NCI-H2107 treated with DMSO at 0.1 percent for 48 hours (cell line): ENCODE results near the gene ADGRG7.
"Not testable (repeated sequence)": the region's sequence is repeated elsewhere in the genome, so short reads cannot be mapped to it uniquely, and the experiment has no call there.

Source experiments
- DNase-seq: peaks from one replicate; lab custom pipeline; 2025; ENCODE audit not compliant: unreplicated experiment; lab: John Stamatoyannopoulos, UW

The ADGRG7 gene

GRCh38 chr3:100641471-100642032 is 32.2 kb downstream of the ADGRG7 start:
- no peak for DNase-seq

- DNase-seq: no peak
Observed at GRCh38 chr3:100645913-100646312, 36.5 kb downstream of the ADGRG7 start.

GRCh38 chr3:100647171-100647570 is 37.8 kb downstream of the ADGRG7 start:
- DNase-seq: no peak

- no peak for DNase-seq
Observed at GRCh38 chr3:100647657-100648056, 38.3 kb downstream of the ADGRG7 start.

- no peak for DNase-seq
Observed at GRCh38 chr3:100650651-100651619, 41.5 kb downstream of the ADGRG7 start.

GRCh38 chr3:100653604-100654294 is 44.3 kb downstream of the ADGRG7 start:
- DNase-seq: no peak

GRCh38 chr3:100656945-100657344 is 47.5 kb downstream of the ADGRG7 start:
- no peak for DNase-seq

- DNase-seq: not testable (repeated sequence)
Observed at GRCh38 chr3:100661294-100661693, 51.9 kb downstream of the ADGRG7 start.

GRCh38 chr3:100662113-100662823 is 52.9 kb downstream of the ADGRG7 start:
- no peak for DNase-seq

- no peak for DNase-seq
Observed at GRCh38 chr3:100665230-100665629, 55.8 kb downstream of the ADGRG7 start.

- DNase-seq: not testable (repeated sequence)
Observed at GRCh38 chr3:100666699-100667098, 57.3 kb downstream of the ADGRG7 start.

GRCh38 chr3:100667316-100667715 is 57.9 kb downstream of the ADGRG7 start:
- not testable (repeated sequence) for DNase-seq

GRCh38 chr3:100670995-100671394 is 61.6 kb downstream of the ADGRG7 start:
- not testable (repeated sequence) for DNase-seq

- DNase-seq: no peak
Observed at GRCh38 chr3:100681496-100681895, 72.1 kb downstream of the ADGRG7 start.

GRCh38 chr3:100682056-100682853 is 72.9 kb downstream of the ADGRG7 start:
- no peak for DNase-seq

- DNase-seq: no peak
Observed at GRCh38 chr3:100682854-100683760, 73.7 kb downstream of the ADGRG7 start.

GRCh38 chr3:100693225-100693624 is 83.8 kb downstream of the ADGRG7 start:
- no peak for DNase-seq

- DNase-seq: no peak
Observed at GRCh38 chr3:100695696-100696095, 86.3 kb downstream of the ADGRG7 start.

GRCh38 chr3:100696161-100696560 is 86.8 kb downstream of the ADGRG7 start:
- DNase-seq: no peak
